ENCODE results near the gene NOTUM. TPM values are rescaled to one million over a fixed set of nuclear protein-coding genes. Genes with fewer than 3 reads are reported as not detected.
A peak's percentile ranks its signal among the peaks of the same experiment; 100 is the strongest.

NOTUM gene
- under 1 TPM in 1 of 4 donors, not detected in 3; 0.40 TPM for total RNA-seq

DNA sequence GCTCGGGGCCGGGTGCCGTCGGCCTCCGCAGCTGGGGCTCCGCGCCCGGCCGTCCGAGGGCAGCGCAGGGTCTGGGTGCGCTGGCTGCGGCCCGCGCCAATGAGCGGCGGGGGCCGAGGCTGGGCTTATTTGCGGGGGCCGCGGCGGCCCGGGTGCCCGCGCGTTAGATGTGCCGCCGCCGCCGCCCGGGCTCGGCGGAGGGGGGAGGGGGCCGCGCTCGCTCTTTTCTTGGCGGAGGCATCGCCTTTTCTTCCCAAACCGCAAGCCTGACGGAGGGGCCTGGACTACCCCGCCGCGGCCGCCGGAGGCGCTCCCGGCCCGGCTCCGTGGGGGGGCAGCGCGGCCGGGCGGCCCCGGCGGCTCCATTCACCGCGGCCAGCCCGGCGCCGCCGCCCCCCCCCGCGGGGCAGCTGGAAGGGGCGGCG, at the start of gene NOTUM:
NOTUM (minus strand) TSS at position 101 of the 425 bp plus-strand sequence. CDS start 278 bp downstream, outside the sequence.
- peaks cover 25% of the 10 kb centered on the region for H3K27me3 ChIP-seq
- peak within 1 kb of the TSS in 1 of 3 donors; percentile 24 for H3K4me3 ChIP-seq (replicated peaks in 1 of 3)
- 0% methylated on average over 1 of the region's 65 CpGs; no CpG with 5 or more reads in 1 of the 2 donors for WGBS, 2 donors
- H3K9me3 ChIP-seq, result no peaks in the 10 kb centered on the region
- H3K4me1 ChIP-seq, result peaks cover 6 to 23% of the 10 kb centered on the region in 2 donors
- H3K27ac ChIP-seq, result no peak within 1 kb of the TSS
- no peak for TF ChIP-seq POLR2A (IDR thresholded peaks at IDR 0.05)
- TF ChIP-seq, protein P1, sequence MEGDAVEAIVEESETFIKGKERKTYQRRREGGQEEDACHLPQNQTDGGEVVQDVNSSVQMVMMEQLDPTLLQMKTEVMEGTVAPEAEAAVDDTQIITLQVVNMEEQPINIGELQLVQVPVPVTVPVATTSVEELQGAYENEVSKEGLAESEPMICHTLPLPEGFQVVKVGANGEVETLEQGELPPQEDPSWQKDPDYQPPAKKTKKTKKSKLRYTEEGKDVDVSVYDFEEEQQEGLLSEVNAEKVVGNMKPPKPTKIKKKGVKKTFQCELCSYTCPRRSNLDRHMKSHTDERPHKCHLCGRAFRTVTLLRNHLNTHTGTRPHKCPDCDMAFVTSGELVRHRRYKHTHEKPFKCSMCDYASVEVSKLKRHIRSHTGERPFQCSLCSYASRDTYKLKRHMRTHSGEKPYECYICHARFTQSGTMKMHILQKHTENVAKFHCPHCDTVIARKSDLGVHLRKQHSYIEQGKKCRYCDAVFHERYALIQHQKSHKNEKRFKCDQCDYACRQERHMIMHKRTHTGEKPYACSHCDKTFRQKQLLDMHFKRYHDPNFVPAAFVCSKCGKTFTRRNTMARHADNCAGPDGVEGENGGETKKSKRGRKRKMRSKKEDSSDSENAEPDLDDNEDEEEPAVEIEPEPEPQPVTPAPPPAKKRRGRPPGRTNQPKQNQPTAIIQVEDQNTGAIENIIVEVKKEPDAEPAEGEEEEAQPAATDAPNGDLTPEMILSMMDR (IDR thresholded peaks at IDR 0.05), result peak in 2 of 6 experiments; percentile 14 to 38
- DNase-seq, result peak in 1 of 2 donors; percentile 19
- intact Hi-C loops (cut with DNase I), result no loop called here
- H3K36me3 ChIP-seq, result no peaks in the 10 kb centered on the region

DNA sequence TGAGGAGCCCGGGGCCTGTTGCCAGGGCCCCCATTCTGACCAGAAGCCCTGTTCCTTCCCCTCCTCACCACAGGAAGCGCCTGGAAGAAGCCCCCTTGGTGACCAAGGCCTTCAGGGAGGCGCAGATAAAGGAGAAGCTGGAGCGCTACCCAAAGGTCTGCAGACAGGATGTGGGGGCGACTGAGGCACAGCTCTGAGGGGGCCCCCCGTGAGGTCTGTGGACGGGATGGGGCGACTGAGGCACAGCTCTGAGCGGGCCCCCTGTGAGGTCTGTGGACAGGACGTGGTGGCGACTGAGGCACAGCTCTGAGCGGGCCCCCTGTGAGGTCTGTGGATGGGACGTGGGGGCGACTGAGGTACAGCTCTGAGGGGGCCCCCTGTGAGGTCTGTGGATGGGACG, 48.4 kb upstream of the NOTUM start:
- TF ChIP-seq POLR2A (IDR thresholded peaks at IDR 0.05), result no peak
- TF ChIP-seq, protein P1 (IDR thresholded peaks at IDR 0.05), result no peak
- intact Hi-C loops (cut with DNase I), result no loop called here
- H3K27me3 ChIP-seq, result no peaks in the 10 kb centered on the region
- whole genome bisulfite sequencing, 2 donors, result 82 to 89% methylated on average over 13 to 15 of the region's 15 CpGs
- no peaks in the 10 kb centered on the region for H3K36me3 ChIP-seq
- no peak overlapping the region for H3K27ac ChIP-seq
- no peaks in the 10 kb centered on the region for H3K9me3 ChIP-seq
- H3K4me3 ChIP-seq (replicated peaks in 1 of 3), result no peak overlapping the region
- peaks cover 0 to 3% of the 10 kb centered on the region in 2 donors for H3K4me1 ChIP-seq
- no peak for DNase-seq

DNA sequence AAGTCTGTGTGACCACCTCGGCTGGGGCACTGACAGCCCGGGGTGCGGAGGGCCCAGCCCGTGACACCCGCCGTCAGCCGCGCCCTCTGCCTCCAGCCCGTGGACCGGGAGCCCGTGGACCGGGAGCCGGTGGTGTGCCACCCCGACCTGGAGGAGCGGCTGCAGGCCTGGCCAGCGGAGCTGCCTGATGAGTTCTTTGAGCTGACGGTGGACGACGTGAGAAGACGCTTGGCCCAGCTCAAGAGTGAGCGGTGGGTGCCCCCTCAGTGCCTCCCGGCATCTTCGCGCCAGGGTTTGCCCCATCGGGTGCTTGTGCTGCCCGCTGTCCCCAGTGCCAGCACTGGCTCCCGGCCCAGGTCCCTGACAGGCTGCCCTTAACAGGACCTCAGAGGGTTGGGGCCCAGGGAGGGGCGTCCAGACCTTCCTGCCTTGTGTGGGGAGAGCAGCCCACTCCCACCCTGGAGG, 48.0 kb upstream of the NOTUM start:
- no peak for DNase-seq
- Histone ChIP-seq H3K4me3 (replicated peaks in 1 of 3) (no peak overlapping the region), H3K36me3 (no peaks in the 10 kb centered on the region), H3K4me1 (peaks cover 0 to 7% of the 10 kb centered on the region in 2 donors), H3K27me3 (no peaks in the 10 kb centered on the region), H3K27ac (no peak overlapping the region), H3K9me3 (no peaks in the 10 kb centered on the region)
- 93% methylated on average over 18 of the region's 28 CpGs; no CpG with 5 or more reads in 1 of the 2 donors for whole genome bisulfite sequencing, 2 donors
- intact Hi-C loops (cut with DNase I), result no loop called here
- no peak for TF ChIP-seq POLR2A (IDR thresholded peaks at IDR 0.05)
- TF ChIP-seq, protein P1 (IDR thresholded peaks at IDR 0.05), result no peak

DNA sequence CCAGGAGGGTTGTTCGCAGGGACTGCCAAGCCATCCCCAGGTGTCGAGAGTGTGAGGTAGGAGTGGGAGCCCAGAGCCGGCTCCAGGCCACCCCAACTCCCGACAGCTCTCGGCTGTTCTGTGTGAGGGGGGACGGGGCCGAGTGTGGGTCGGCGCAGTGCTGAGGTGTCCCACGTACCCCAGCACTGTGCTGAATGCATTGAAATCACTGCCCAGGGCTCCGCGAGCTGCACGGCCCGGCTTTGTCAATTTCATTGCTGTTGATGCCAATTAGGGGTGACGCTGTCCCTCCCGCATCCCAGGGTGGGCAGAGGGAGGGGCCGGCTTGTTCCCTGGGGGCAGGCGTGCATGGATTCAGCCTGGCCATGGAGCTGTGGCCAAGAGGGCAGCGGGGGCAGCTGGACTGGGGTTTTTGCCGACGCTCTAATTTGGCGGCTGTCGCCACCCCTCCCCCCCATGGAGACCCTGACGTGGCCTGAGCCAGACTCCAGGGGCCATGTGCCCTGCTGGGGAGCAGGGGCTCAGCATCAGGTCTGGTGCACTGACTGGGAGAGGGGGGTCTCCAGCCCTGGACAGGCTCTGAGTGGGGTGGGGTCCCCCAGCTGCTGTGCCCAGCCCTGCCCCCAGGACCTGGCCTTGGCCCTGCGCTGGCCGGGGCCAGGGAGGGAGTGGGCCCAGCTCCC, 47.4 kb upstream of the NOTUM start:
- no peak for DNase-seq
- no peaks in the 10 kb centered on the region for H3K9me3 ChIP-seq
- TF ChIP-seq, protein P1 (IDR thresholded peaks at IDR 0.05), result no peak
- TF ChIP-seq POLR2A (IDR thresholded peaks at IDR 0.05), result no peak
- no peaks in the 10 kb centered on the region for H3K36me3 ChIP-seq
- H3K4me1 ChIP-seq, result peaks cover 0 to 10% of the 10 kb centered on the region in 2 donors
- H3K4me3 ChIP-seq (replicated peaks in 1 of 3), result no peak overlapping the region
- no peaks in the 10 kb centered on the region for H3K27me3 ChIP-seq
- intact Hi-C loops (cut with DNase I), result no loop called here
- H3K27ac ChIP-seq, result no peak overlapping the region
- WGBS, 2 donors, result 89% methylated on average over 20 to 24 of the region's 26 CpGs

Data from thyroid gland (tissue), 4 donors.